ENCODE measurements around the gene ZNF451.

ZNF451 gene

GRCh38 chr6:57215260-57215659, 125.3 kb downstream of the ZNF451 start:
- no peak for DNase-seq (ENCODE audit: extremely low read depth, insufficient read length)
- Histone ChIP-seq H3K27me3 (replicated peaks; ENCODE audit: control insufficient read depth, insufficient read depth, low read length) (no peaks in the 10 kb centered on the region), H3K4me3 (replicated peaks; ENCODE audit: low read depth, low read length) (no peak overlapping the region), H3K36me3 (ENCODE audit: control insufficient read depth, insufficient read depth, low read length) (no peaks in the 10 kb centered on the region)
- no peak for TF ChIP-seq CTCF (IDR thresholded peaks at IDR 0.05; ENCODE audit: insufficient read depth, low read length, poor library complexity, severe bottlenecking)

GRCh38 chr6:57216235-57217101, 126.5 kb downstream of the ZNF451 start:
- H3K36me3 ChIP-seq (ENCODE audit: control insufficient read depth, insufficient read depth, low read length): no peaks in the 10 kb centered on the region
- no peak overlapping the region for H3K4me3 ChIP-seq (replicated peaks; ENCODE audit: low read depth, low read length)
- no peaks in the 10 kb centered on the region for H3K27me3 ChIP-seq (replicated peaks; ENCODE audit: control insufficient read depth, insufficient read depth, low read length)
- no peak for TF ChIP-seq CTCF (IDR thresholded peaks at IDR 0.05; ENCODE audit: insufficient read depth, low read length, poor library complexity, severe bottlenecking)
- DNase-seq (ENCODE audit: extremely low read depth, insufficient read length): no peak

GRCh38 chr6:57217270-57217669, 127.3 kb downstream of the ZNF451 start:
- no peak for DNase-seq (ENCODE audit: extremely low read depth, insufficient read length)
- TF ChIP-seq CTCF (IDR thresholded peaks at IDR 0.05; ENCODE audit: insufficient read depth, low read length, poor library complexity, severe bottlenecking): no peak
- Histone ChIP-seq H3K27me3 (replicated peaks; ENCODE audit: control insufficient read depth, insufficient read depth, low read length) (no peaks in the 10 kb centered on the region), H3K4me3 (replicated peaks; ENCODE audit: low read depth, low read length) (no peak overlapping the region), H3K36me3 (ENCODE audit: control insufficient read depth, insufficient read depth, low read length) (no peaks in the 10 kb centered on the region)

Data from GM06990 (cell line).